Tibial nerve (tissue), 4 donors: ENCODE data around the gene PLXNA4.

ENCODE experiments used
- CTCF ChIP-seq, 5 experiments: fragments of 200-600 bp in 3 of 5; fragments of 450-650 bp in 2 of 5; sonication (generic) in 3 of 5; IDR thresholded peaks; one replicate each; pipeline ENCODE4 v1.5.1; 2016 to 2019; ENCODE audit warnings: antibody characterized with exemption in 5 of 5, mild to moderate bottlenecking in 3 of 5, moderate library complexity in 2 of 5
- EP300 ChIP-seq, 2 donors: sonication (generic); formaldehyde crosslinking; IDR thresholded peaks; one replicate each; pipeline ENCODE4 v1.6.1; 2017; ENCODE audit warnings: antibody characterized with exemption in 2 of 2, mild to moderate bottlenecking in 1 of 2
- POLR2A ChIP-seq, 2 donors: fragments of 450-650 bp; IDR thresholded peaks; one replicate each; pipeline ENCODE4 v1.6.1; 2017; ENCODE audit warnings: antibody characterized with exemption in 2 of 2, mild to moderate bottlenecking in 2 of 2, moderate library complexity in 2 of 2

DNA sequence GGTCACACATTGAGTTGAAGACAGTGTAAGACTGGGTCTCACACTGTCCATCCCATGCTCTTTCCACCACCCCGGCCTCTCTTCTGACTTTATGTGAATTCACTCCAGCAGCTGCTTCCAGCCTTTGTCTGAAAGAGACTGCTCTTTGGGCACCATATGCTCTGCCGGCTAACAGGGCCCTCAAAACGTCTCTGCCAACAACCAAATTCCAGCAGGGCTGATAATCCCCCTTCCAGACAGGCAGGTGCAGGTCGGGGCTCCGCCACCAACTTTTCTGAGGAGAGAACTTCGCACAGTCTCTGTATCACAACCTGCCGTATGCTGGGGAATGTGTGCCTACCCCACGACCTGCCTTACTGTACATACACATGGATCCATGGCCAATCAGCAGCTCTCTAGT is 64.3 kb downstream of the PLXNA4 start:
- no peak for TF ChIP-seq CTCF (IDR thresholded peaks at IDR 0.05)
- no peak for TF ChIP-seq POLR2A (IDR thresholded peaks at IDR 0.05)
- no peak for TF ChIP-seq EP300 (IDR thresholded peaks at IDR 0.05)
